IMR-90 (cell line): ENCODE data around the gene IL23R. TPM values are rescaled to one million over a fixed set of nuclear protein-coding genes. Genes with fewer than 3 reads are reported as not detected.
"Not testable (repeated sequence)": the region's sequence is repeated elsewhere in the genome, so short reads cannot be mapped to it uniquely, and the experiment has no call there.

Source experiments
- ATAC-seq: fragments of 200-7000 bp; cut with Tn5 transposase; 2 replicates; pipeline ENCODE4 v1.9.1; 2020; ENCODE audit warnings: low read depth, mild to moderate bottlenecking, moderate library complexity
- BruUV-seq: library from RNA; stranded (reverse); fragments of 400-500 nt; replicated peaks from 2 replicates; lab custom pipeline; 2021; lab: Mats Ljungman, UMichigan
- CTCF ChIA-PET: fragments of 300-600 bp; formaldehyde crosslinking; extraction: SDS; loops from one replicate; lab custom pipeline; 2021; ENCODE audit warnings: antibody characterized with exemption; lab: Yijun Ruan, JAX
- POLR2A ChIA-PET: fragments of 300-600 bp; sonication (Branson Sonifier 250); formaldehyde crosslinking; loops from one replicate; lab custom pipeline; 2022; ENCODE audit warnings: antibody characterized with exemption; ENCODE audit not compliant: unreplicated experiment; lab: Charles Lee
- DNase-seq: peaks from one replicate; pipeline ENCODE4 v3.0.0; 2013
- H2AFZ ChIP-seq: replicated peaks from 2 replicates; pipeline ENCODE3; 2013; ENCODE audit warnings: low read length, mild to moderate bottlenecking; ENCODE audit not compliant: poor library complexity
- H2AK5ac ChIP-seq: 2 replicates; pipeline ENCODE4 v1.6.1; 2013; ENCODE audit warnings: low read depth, low read length, inconsistent platforms
- H2AK9ac ChIP-seq: replicated peaks from 2 replicates; pipeline ENCODE3; 2013; ENCODE audit warnings: mild to moderate bottlenecking, low read depth, low read length, moderate library complexity; ENCODE audit not compliant: poor library complexity
- H2BK120ac ChIP-seq: 2 replicates; pipeline ENCODE4 v1.6.1; 2013; ENCODE audit warnings: low read depth, low read length, inconsistent platforms
- H2BK15ac ChIP-seq: 3 replicates; pipeline ENCODE4 v1.6.1; 2013; ENCODE audit warnings: low read depth, low read length, inconsistent platforms
- H2BK20ac ChIP-seq: 2 replicates; pipeline ENCODE4 v1.6.1; 2013; ENCODE audit warnings: low read depth, mild to moderate bottlenecking, inconsistent platforms, low read length, moderate library complexity
- H2BK5ac ChIP-seq: 2 replicates; pipeline ENCODE4 v1.6.1; 2013; ENCODE audit warnings: mild to moderate bottlenecking, low read depth, low read length, inconsistent platforms; ENCODE audit not compliant: poor library complexity, severe bottlenecking
- H3K14ac ChIP-seq: replicated peaks from 2 replicates; pipeline ENCODE4 v1.6.1; 2013; ENCODE audit warnings: low read depth, low read length, inconsistent platforms
- H3K18ac ChIP-seq: 2 replicates; pipeline ENCODE4 v1.6.1; 2013; ENCODE audit warnings: low read depth, low read length, control low read depth
- H3K23ac ChIP-seq: 2 replicates; pipeline ENCODE4 v1.6.1; 2013; ENCODE audit warnings: low read depth, low read length, inconsistent platforms
- H3K27ac ChIP-seq: 2 replicates; pipeline ENCODE4 v1.5.1; 2013; ENCODE audit warnings: mild to moderate bottlenecking, control low read depth, low read length; ENCODE audit not compliant: insufficient read depth
- H3K27me3 ChIP-seq: 2 replicates; pipeline ENCODE4 v1.6.1; 2013; ENCODE audit warnings: low read length; ENCODE audit not compliant: control insufficient read depth, insufficient read depth
- H3K36me3 ChIP-seq: 2 replicates; pipeline ENCODE4 v1.6.1; 2013; ENCODE audit warnings: low read length, mixed read lengths; ENCODE audit not compliant: control insufficient read depth, insufficient read depth
- H3K4ac ChIP-seq: 2 replicates; pipeline ENCODE4 v1.6.1; 2013; ENCODE audit warnings: low read depth, low read length, inconsistent platforms
- H3K4me1 ChIP-seq: 2 replicates; pipeline ENCODE4 v1.6.1; 2013; ENCODE audit warnings: low read length, mixed read lengths; ENCODE audit not compliant: control insufficient read depth, insufficient read depth
- H3K4me2 ChIP-seq: 2 replicates; pipeline ENCODE4 v1.6.1; 2013; ENCODE audit warnings: low read depth, mild to moderate bottlenecking, control low read depth, low read length, moderate library complexity
- H3K4me3 ChIP-seq: 2 replicates; pipeline ENCODE4 v1.5.1; 2013; ENCODE audit warnings: low read depth, mild to moderate bottlenecking, control low read depth, low read length, moderate library complexity; ENCODE audit not compliant: insufficient read depth
- H3K56ac ChIP-seq: 2 replicates; pipeline ENCODE4 v1.6.1; 2013; ENCODE audit warnings: low read length, inconsistent platforms; ENCODE audit not compliant: insufficient read depth; ENCODE audit errors: extremely low read depth
- H3K79me1 ChIP-seq, 2 experiments: 2 replicates each; pipeline ENCODE4 v1.6.1; 2013; ENCODE audit warnings: low read length in 2 of 2, inconsistent platforms in 1 of 2, low read depth in 1 of 2
- H3K9ac ChIP-seq: 2 replicates; pipeline ENCODE4 v1.6.1; 2013; ENCODE audit warnings: low read depth, low read length, control low read depth
- H3K9me1 ChIP-seq: 2 replicates; pipeline ENCODE4 v1.6.1; 2013; ENCODE audit warnings: low read length, inconsistent platforms; ENCODE audit not compliant: insufficient read depth
- H3K9me3 ChIP-seq: 2 replicates; pipeline ENCODE4 v1.6.1; 2013; ENCODE audit warnings: low read length; ENCODE audit not compliant: control insufficient read depth, insufficient read depth
- H4K20me1 ChIP-seq: 2 replicates; pipeline ENCODE4 v1.6.1; 2013; ENCODE audit warnings: low read length, inconsistent platforms; ENCODE audit not compliant: insufficient read depth
- H4K5ac ChIP-seq: 2 replicates; pipeline ENCODE4 v1.6.1; 2013; ENCODE audit warnings: mild to moderate bottlenecking, low read depth, low read length, control low read depth
- H4K8ac ChIP-seq, 2 experiments: 2 replicates each; pipeline ENCODE4 v1.6.1; 2013; ENCODE audit warnings: low read depth in 2 of 2, low read length in 2 of 2, control low read depth in 1 of 2, inconsistent platforms in 1 of 2
- H4K91ac ChIP-seq: 2 replicates; pipeline ENCODE4 v1.6.1; 2013; ENCODE audit warnings: low read depth, low read length, inconsistent platforms; ENCODE audit not compliant: insufficient read depth
- WGBS, 2 experiments: methylation state at CpG; one replicate each; pipeline versions ENCODE4 v1.1.5 to v1.1.7; 2013; ENCODE audit warnings: missing lambda C conversion rate in 2 of 2; ENCODE audit not compliant: insufficient read length in 1 of 2; ENCODE audit errors: extremely low coverage in 2 of 2; 5-methylcytosine and 5-hydroxymethylcytosine counted together
- dilution Hi-C: fragments of 300-500 bp; cut with HindIII; formaldehyde crosslinking; loops from one replicate; pipeline ENCODE4 v1.14.3; 2018; ENCODE audit warnings: low sequenced_read_pairs; ENCODE audit not compliant: unreplicated experiment
- in situ Hi-C: fragments of 300-500 bp; cut with MboI; formaldehyde crosslinking; loops from 3 replicates; pipeline ENCODE4 v1.14.3; 2019; ENCODE audit warnings: low sequenced_read_pairs, inconsistent platforms, mixed read lengths
- intact Hi-C: fragments of 100-400 bp; cut with micrococcal nuclease; formaldehyde crosslinking; loops from 2 replicates; pipeline ENCODE4 v1.10.0; 2022
- polyA plus RNA-seq, 3 experiments: library from polyadenylated mRNA; depleted of rRNA; stranded (reverse); fragments of >200 nt; gene quantifications; 2 replicates each; pipeline ENCODE4 v1.2.3, GENCODE V29; 2012; ENCODE audit warnings: low replicate concordance in 1 of 3
- total RNA-seq: library from RNA; depleted of rRNA; stranded (reverse); fragments of >200 nt; gene quantifications from 2 replicates; pipeline ENCODE4 v1.2.3, GENCODE V29; 2012

Gene IL23R
- total and polyA plus RNA-seq, 2 of the 4 experiments (the other 2 are of a cell fraction), result not detected

DNA sequence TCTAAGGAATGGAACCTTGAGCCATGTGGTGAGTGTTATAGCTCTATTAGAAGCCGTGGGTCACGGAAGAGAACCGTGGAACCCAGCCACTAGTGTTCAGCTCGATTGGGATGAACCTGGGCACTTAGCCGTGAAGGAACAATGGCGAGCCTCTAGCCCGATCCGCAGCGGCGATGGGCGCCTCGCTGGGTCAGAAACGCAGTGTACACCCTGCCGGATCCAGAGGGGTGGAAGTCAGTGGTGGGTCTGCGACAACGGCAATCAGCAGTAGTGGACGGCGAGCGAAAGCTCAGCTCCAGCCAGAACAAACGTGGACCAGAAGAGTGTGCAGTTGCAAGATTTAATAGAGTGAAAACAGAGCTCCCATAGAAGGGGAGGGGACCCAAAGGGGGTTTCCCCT lies 18.3 kb upstream of the IL23R start:
- ATAC-seq, H2BK120ac ChIP-seq, H3K27me3 ChIP-seq, H3K9me3 ChIP-seq, H2BK5ac ChIP-seq, H4K5ac ChIP-seq, H4K8ac ChIP-seq, H2BK15ac ChIP-seq, H2AK9ac ChIP-seq, DNase-seq, H3K79me1 ChIP-seq, H3K4me2 ChIP-seq, POLR2A ChIA-PET, H4K20me1 ChIP-seq, H2AK5ac ChIP-seq, H3K4me1 ChIP-seq, H3K36me3 ChIP-seq, H3K18ac ChIP-seq, H3K14ac ChIP-seq, H3K4ac ChIP-seq, BruUV-seq, H3K23ac ChIP-seq, H3K9ac ChIP-seq, H3K4me3 ChIP-seq, H3K56ac ChIP-seq, H3K9me1 ChIP-seq, H3K27ac ChIP-seq, dilution Hi-C loops, H4K91ac ChIP-seq, H2AFZ ChIP-seq, H2BK20ac ChIP-seq: not testable (repeated sequence)
- CTCF ChIA-PET, result interaction anchor here (1.1 to 3.5 kb wide), 7 partner anchors 13 to 217 kb away, joined by 3 to 62 read pairs (median 7); no protein-coding TSS in a partner anchor
- in situ Hi-C loops, result loop anchor here (5.0 kb wide), 2 partner anchors 151 to 386 kb away; no protein-coding TSS in a partner anchor
- intact Hi-C loops, result loop anchor here (5.0 kb wide), 1 partner anchor 64 kb away; no protein-coding TSS in a partner anchor
- WGBS, 2 experiments, result 95% methylated on average over 12 of the region's 20 CpGs; no CpG with 5 or more reads in 1 of the 2 experiments
